Measurements from ENCODE around the gene SFTA2.

DNA sequence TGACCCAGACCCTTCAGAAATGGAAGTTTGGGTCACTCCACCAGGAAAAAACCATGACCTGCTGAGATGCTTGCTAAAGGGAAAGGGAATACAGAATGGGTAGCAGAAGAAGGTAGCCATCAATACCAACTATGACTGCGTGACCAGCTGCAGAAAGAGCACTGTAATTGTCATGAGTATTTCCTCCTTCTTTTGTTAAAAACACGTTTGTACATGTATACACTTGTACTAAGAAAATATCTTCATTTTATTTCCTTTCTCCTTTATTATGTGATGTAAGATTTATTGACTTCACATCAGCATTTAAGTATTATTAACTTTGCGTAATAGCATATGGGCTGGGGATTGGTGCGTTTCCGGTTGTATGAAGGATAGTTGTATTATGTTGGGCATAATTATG is 39.0 kb upstream of the SFTA2 start:
- no peak for TF ChIP-seq CTCF (IDR thresholded peaks at IDR 0.05)
- no peak for TF ChIP-seq POLR2A (IDR thresholded peaks at IDR 0.05)
